Tibial nerve (tissue), 4 donors: ENCODE measurements around the gene STAM2. TPM values are rescaled to one million over a fixed set of nuclear protein-coding genes. Genes with fewer than 3 reads are reported as not detected.
A peak's percentile ranks its signal among the peaks of the same experiment; 100 is the strongest.
"Not testable (repeated sequence)": the region's sequence is repeated elsewhere in the genome, so short reads cannot be mapped to it uniquely, and the experiment has no call there.

Experiments
- DNase-seq, 2 donors: peaks; one replicate each; pipeline ENCODE4 v3.0.0-alpha.2; 2019; ENCODE audit warnings: low spot score in 2 of 2
- H3K27ac ChIP-seq, 4 donors: fragments of 200-600 bp; sonication (generic) in 3 of 4; one replicate each; pipeline ENCODE4 v1.5.1; 2017 to 2019; ENCODE audit warnings: mild to moderate bottlenecking in 1 of 4
- H3K27me3 ChIP-seq, 2 donors: fragments of 200-600 bp; sonication (generic) in 1 of 2; one replicate each; pipeline versions ENCODE4 v1.5.1 to v1.6.0; 2017 to 2019
- H3K36me3 ChIP-seq, 3 donors: fragments of 200-600 bp; sonication (generic); one replicate each; pipeline ENCODE4 v1.5.1; 2018 to 2019
- H3K4me1 ChIP-seq, 4 donors: fragments of 200-600 bp; sonication (generic) in 3 of 4; one replicate each; pipeline ENCODE4 v1.5.1; 2017 to 2019
- H3K4me3 ChIP-seq, 4 donors: fragments of 200-600 bp; sonication (generic) in 3 of 4; one replicate each; pipeline ENCODE4 v1.5.1; 2017 to 2019; ENCODE audit warnings: mild to moderate bottlenecking in 1 of 4, moderate library complexity in 1 of 4
- H3K9me3 ChIP-seq, 4 donors: fragments of 200-600 bp; sonication (generic) in 3 of 4; one replicate each; pipeline ENCODE4 v1.5.1; 2017 to 2019
- CTCF ChIP-seq, 5 experiments: fragments of 200-600 bp in 3 of 5; fragments of 450-650 bp in 2 of 5; sonication (generic) in 3 of 5; IDR thresholded peaks; one replicate each; pipeline ENCODE4 v1.5.1; 2016 to 2019; ENCODE audit warnings: antibody characterized with exemption in 5 of 5, mild to moderate bottlenecking in 3 of 5, moderate library complexity in 2 of 5
- EP300 ChIP-seq, 2 donors: sonication (generic); formaldehyde crosslinking; IDR thresholded peaks; one replicate each; pipeline ENCODE4 v1.6.1; 2017; ENCODE audit warnings: antibody characterized with exemption in 2 of 2, mild to moderate bottlenecking in 1 of 2
- POLR2A ChIP-seq, 2 donors: fragments of 450-650 bp; IDR thresholded peaks; one replicate each; pipeline ENCODE4 v1.6.1; 2017; ENCODE audit warnings: antibody characterized with exemption in 2 of 2, mild to moderate bottlenecking in 2 of 2, moderate library complexity in 2 of 2
- WGBS, 2 donors: methylation state at CpG; one replicate each; pipeline ENCODE4 v1.1.5; 2018; 5-methylcytosine and 5-hydroxymethylcytosine counted together
- total RNA-seq, 4 donors: library from RNA; depleted of rRNA; stranded (reverse); fragments of >200 nt; gene quantifications; one replicate each; pipeline ENCODE4 v1.1.0, GENCODE V29; 2016

STAM2 gene
- total RNA-seq, 4 donors from 2014 or later = 18.9 to 45.4 (median 31.7) TPM

DNA sequence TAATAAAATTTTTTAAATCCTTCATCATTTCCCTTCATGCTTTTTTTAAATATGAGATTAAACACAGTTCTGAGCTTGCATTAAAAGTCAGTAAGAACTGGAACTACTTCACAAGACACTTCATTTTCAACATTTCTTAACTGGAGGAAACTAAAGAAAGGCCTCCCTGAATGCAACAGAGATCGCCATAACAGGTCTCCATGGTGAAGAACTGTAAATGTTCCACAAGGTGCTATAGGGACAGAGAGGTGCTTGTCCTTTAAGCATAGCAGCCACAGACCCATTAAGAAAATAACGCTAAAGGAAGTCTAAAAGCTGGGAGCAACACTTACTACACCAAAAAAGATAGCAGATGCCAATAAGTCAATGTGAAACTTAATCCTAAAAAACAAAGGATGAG is 8.5 kb downstream of the STAM2 start:
- TF ChIP-seq EP300 (IDR thresholded peaks at IDR 0.05) = no peak
- no peak overlapping the region for H3K4me3 ChIP-seq
- H3K27ac ChIP-seq = peak overlapping the region in 1 of 4 donors; percentile 26
- H3K36me3 ChIP-seq = no peaks in the 10 kb centered on the region
- H3K9me3 ChIP-seq = no peaks in the 10 kb centered on the region
- DNase-seq = no peak
- H3K4me1 ChIP-seq = peaks cover 3 to 67% (median 26%) of the 10 kb centered on the region in 4 donors
- WGBS, 2 donors = 56 to 66% methylated on average over 2 of the region's 2 CpGs
- no peaks in the 10 kb centered on the region for H3K27me3 ChIP-seq

DNA sequence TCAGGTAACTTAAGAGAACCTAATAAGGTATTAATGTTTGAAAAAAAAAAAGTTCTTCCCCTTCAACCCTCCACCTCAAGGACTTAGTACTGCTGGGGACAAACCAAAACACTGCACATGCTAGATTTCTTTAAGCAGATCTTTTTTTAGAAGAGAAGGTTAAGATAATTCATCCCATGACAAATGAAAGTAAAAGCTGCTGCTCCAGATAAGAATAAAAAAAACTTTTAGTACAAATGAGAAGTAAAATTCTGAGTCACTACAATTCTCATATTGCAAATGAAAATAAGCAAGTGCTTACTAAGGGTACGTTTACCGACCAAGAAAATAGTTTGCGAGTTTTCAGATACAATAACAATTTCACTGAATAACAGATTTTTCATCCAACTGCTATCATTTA is 8.9 kb downstream of the STAM2 start:
- Histone ChIP-seq H3K27me3 (no peaks in the 10 kb centered on the region), H3K36me3 (no peaks in the 10 kb centered on the region), H3K4me3 (no peak overlapping the region), H3K9me3 (no peaks in the 10 kb centered on the region), H3K4me1 (peaks cover 3 to 62% (median 22%) of the 10 kb centered on the region in 4 donors), H3K27ac (no peak overlapping the region)
- 40 to 42% methylated on average over 3 of the region's 3 CpGs for WGBS, 2 donors
- TF ChIP-seq POLR2A (IDR thresholded peaks at IDR 0.05) (no peak), EP300 (IDR thresholded peaks at IDR 0.05) (no peak), CTCF (IDR thresholded peaks at IDR 0.05) (no peak)
- no peak for DNase-seq

GRCh38 chr2:152165780-152166179 is 9.8 kb downstream of the STAM2 start:
- DNase-seq = no peak
- no peaks in the 10 kb centered on the region for H3K9me3 ChIP-seq
- no peaks in the 10 kb centered on the region for H3K27me3 ChIP-seq
- no peak overlapping the region for H3K4me3 ChIP-seq
- no peaks in the 10 kb centered on the region for H3K36me3 ChIP-seq
- no peak overlapping the region for H3K27ac ChIP-seq
- TF ChIP-seq POLR2A (IDR thresholded peaks at IDR 0.05) = no peak
- no peak for TF ChIP-seq CTCF (IDR thresholded peaks at IDR 0.05)
- TF ChIP-seq EP300 (IDR thresholded peaks at IDR 0.05) = no peak
- 88 to 92% methylated on average over 7 of the region's 7 CpGs for WGBS, 2 donors
- peaks cover 0 to 54% (median 18%) of the 10 kb centered on the region in 4 donors for H3K4me1 ChIP-seq

DNA sequence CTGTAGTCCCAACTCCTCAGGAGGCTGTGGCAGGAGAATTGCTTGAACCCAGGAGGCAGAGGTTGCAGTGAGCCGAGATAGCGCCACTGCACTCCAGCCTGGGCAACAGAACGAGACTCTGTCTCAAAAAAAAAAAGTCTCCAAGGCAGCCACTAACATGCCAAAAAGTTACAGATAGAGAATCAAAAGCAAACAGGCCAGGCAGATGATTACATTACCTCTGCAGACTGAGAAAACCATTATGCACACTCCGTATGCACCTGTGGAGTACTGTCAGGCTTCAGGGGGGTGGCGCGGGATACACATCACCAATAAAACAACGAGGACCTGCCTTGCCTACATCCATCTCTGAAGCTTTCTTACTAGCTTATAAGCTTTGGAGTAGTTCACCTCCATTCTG is 10.3 kb downstream of the STAM2 start:
- TF ChIP-seq EP300 (IDR thresholded peaks at IDR 0.05) = no peak
- no peak for TF ChIP-seq POLR2A (IDR thresholded peaks at IDR 0.05)
- TF ChIP-seq CTCF (IDR thresholded peaks at IDR 0.05) = no peak
- no peak for DNase-seq
- H3K27me3 ChIP-seq = no peaks in the 10 kb centered on the region
- H3K36me3 ChIP-seq = no peaks in the 10 kb centered on the region
- no peak overlapping the region for H3K27ac ChIP-seq
- WGBS, 2 donors = 85 to 88% methylated on average over 7 of the region's 7 CpGs
- no peak overlapping the region for H3K4me3 ChIP-seq
- H3K4me1 ChIP-seq = peaks cover 0 to 49% (median 18%) of the 10 kb centered on the region in 4 donors
- H3K9me3 ChIP-seq = no peaks in the 10 kb centered on the region

DNA sequence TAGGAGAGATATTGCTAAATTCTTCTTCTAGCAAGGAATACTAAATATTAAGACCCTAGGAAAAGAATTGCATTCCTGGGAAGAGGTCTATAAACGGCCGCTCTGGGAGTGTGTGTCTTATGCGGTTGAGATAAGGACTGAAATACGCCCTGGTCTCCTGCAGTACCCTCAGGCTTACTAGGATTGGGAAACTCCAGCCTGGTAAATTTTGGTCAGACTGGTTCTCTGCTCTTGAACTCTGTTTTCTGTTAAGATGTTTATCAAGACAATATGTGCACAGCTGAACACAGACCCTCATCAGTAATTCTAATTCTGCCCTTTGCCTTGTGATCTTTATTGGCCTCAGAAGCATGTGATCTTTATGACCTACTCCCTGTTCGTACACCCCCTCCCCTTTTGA is 11.9 kb downstream of the STAM2 start:
- peaks cover 0 to 44% (median 13%) of the 10 kb centered on the region in 4 donors for H3K4me1 ChIP-seq
- WGBS, 2 donors = 71 to 76% methylated on average over 5 of the region's 5 CpGs
- H3K36me3 ChIP-seq, DNase-seq, H3K9me3 ChIP-seq, H3K27me3 ChIP-seq, H3K4me3 ChIP-seq, H3K27ac ChIP-seq: not testable (repeated sequence)

DNA sequence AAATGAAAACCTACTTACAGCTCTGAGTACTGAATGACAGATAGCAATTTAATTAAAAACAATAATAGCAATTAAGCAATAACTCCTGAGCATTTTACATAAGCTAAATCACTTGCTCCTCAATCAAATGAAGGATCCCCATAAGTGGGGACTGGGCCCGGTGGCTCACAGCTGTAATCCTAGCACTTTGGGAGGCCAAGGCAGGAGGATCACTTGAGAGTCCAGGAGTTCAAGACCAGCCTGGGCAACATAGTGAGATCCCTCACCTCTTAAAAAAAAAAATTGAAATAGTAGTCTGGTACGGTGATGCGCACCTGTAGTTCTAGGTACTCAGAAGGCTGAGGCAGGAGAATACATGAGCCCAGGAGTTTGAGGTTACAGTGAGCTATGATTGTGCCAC is 13.4 kb downstream of the STAM2 start:
- Histone ChIP-seq H3K4me1 (peaks cover 0 to 30% (median 6%) of the 10 kb centered on the region in 4 donors), H3K27me3 (no peaks in the 10 kb centered on the region), H3K4me3 (no peak overlapping the region), H3K9me3 (peaks cover 0 to 4% (median 0%) of the 10 kb centered on the region in 4 donors), H3K36me3 (peaks cover 0 to 3% (median 0%) of the 10 kb centered on the region in 3 donors), H3K27ac (no peak overlapping the region)
- 99 to 100% methylated on average over 3 of the region's 3 CpGs for WGBS, 2 donors
- TF ChIP-seq CTCF (IDR thresholded peaks at IDR 0.05) (no peak), EP300 (IDR thresholded peaks at IDR 0.05) (no peak), POLR2A (IDR thresholded peaks at IDR 0.05) (no peak)
- DNase-seq = no peak
